GM12878 (cell line): ENCODE results near the gene ARID5B. TPM values are rescaled to one million over a fixed set of nuclear protein-coding genes. Genes with fewer than 3 reads are reported as not detected.

Source experiments
- ATAC-seq: fragments of 200-7000 bp; cut with Tn5 transposase; 3 replicates; pipeline ENCODE4 v1.9.1; 2020; ENCODE audit warnings: mild to moderate bottlenecking, moderate library complexity
- BruUV-seq: library from RNA; stranded (reverse); fragments of 400-500 nt; replicated peaks from 2 replicates; lab custom pipeline; 2021; lab: Mats Ljungman, UMichigan
- CTCF ChIA-PET: fragments of 300-600 bp; sonication (Branson Sonifier 250); formaldehyde crosslinking; extraction: SDS; loops from one replicate; lab custom pipeline; 2021; ENCODE audit warnings: inconsistent platforms; lab: Yijun Ruan, JAX
- POLR2A ChIA-PET: fragments of 350-600 bp; formaldehyde crosslinking; extraction: SDS; loops from one replicate; lab custom pipeline; 2021; ENCODE audit warnings: inconsistent platforms; lab: Charles Lee
- RAD21 ChIA-PET: fragments of 300-600 bp; sonication (Branson Sonifier 250); formaldehyde crosslinking; loops from one replicate; lab custom pipeline; 2023; ENCODE audit warnings: antibody characterized with exemption; ENCODE audit not compliant: unreplicated experiment; lab: Charles Lee
- SMC1A ChIA-PET: fragments of 300-600 bp; sonication (Branson Sonifier 250); formaldehyde crosslinking; loops from one replicate; lab custom pipeline; 2023; ENCODE audit not compliant: unreplicated experiment, uncharacterized antibody; lab: Charles Lee
- DNase-seq: peaks from one replicate; pipeline ENCODE4 v3.0.0-alpha.2; 2011; ENCODE audit warnings: low read depth, low spot score
- FAIRE-seq: peaks from 3 replicates; lab custom pipeline; 2011; peaks lifted over from hg19 to GRCh38; lab: Jason Lieb, UNC
- H2AFZ ChIP-seq: 2 replicates; pipeline ENCODE4 v1.6.0; 2011; ENCODE audit warnings: low read depth, low read length, control low read depth; ENCODE audit not compliant: control insufficient read depth
- H3K27ac ChIP-seq: 2 replicates; pipeline ENCODE4 v1.5.1; 2011; ENCODE audit warnings: control low read depth; ENCODE audit not compliant: control insufficient read depth, insufficient read depth
- H3K27me3 ChIP-seq, 2 experiments: replicated peaks in 1 of 2; 2 replicates each; pipeline versions ENCODE4 v1.6.0 to v1.6.1; 2011; ENCODE audit warnings: low read length in 1 of 2; ENCODE audit not compliant: control insufficient read depth in 2 of 2, insufficient read depth in 2 of 2
- H3K36me3 ChIP-seq, 2 experiments: 2 replicates each; pipeline ENCODE4 v1.5.1; 2011; ENCODE audit warnings: low read length in 1 of 2; ENCODE audit not compliant: control insufficient read depth in 2 of 2, insufficient read depth in 2 of 2
- H3K4me1 ChIP-seq: 2 replicates; pipeline ENCODE4 v1.6.1; 2011; ENCODE audit warnings: mild to moderate bottlenecking, low read length, moderate library complexity, mixed read lengths; ENCODE audit not compliant: control insufficient read depth, insufficient read depth
- H3K4me2 ChIP-seq: 2 replicates; pipeline ENCODE4 v1.6.0; 2011; ENCODE audit warnings: control low read depth; ENCODE audit not compliant: control insufficient read depth, insufficient read depth
- H3K4me3 ChIP-seq: fragments of 200-600 bp; sonication (generic); 2 replicates; pipeline ENCODE4 v1.5.1; 2016
- H3K79me2 ChIP-seq: 2 replicates; pipeline ENCODE4 v1.6.0; 2011; ENCODE audit warnings: low read length; ENCODE audit not compliant: control insufficient read depth, insufficient read depth
- H3K9ac ChIP-seq: 2 replicates; pipeline ENCODE4 v1.8.0; 2011; ENCODE audit warnings: low read length, control low read depth, mixed read lengths; ENCODE audit not compliant: control insufficient read depth, insufficient read depth
- H3K9me3 ChIP-seq: replicated peaks from 3 replicates; pipeline ENCODE4 v1.5.1; 2011; ENCODE audit warnings: mild to moderate bottlenecking, low read length; ENCODE audit not compliant: control insufficient read depth, insufficient read depth
- H4K20me1 ChIP-seq: 2 replicates; pipeline ENCODE4 v1.6.0; 2011; ENCODE audit not compliant: control insufficient read depth, insufficient read depth
- CUX1 ChIP-seq: IDR thresholded peaks from 2 replicates; pipeline ENCODE4 v1.6.1; 2012; ENCODE audit warnings: improper control_type of control experiment, low read depth, low read length; ENCODE audit not compliant: insufficient replicate concordance
- EED ChIP-seq: sonication (generic); IDR thresholded peaks from 2 replicates; pipeline ENCODE4 v1.6.1; 2016; ENCODE audit warnings: antibody characterized with exemption, low read depth
- GATAD2B ChIP-seq: fragments of 450-650 bp; conservative IDR thresholded peaks from 2 replicates; pipeline ENCODE4 v1.6.1; 2017; ENCODE audit warnings: low read depth, mild to moderate bottlenecking, moderate library complexity
- NFYA ChIP-seq: IDR thresholded peaks from 2 replicates; pipeline ENCODE4 v1.6.1; 2011; ENCODE audit warnings: low read depth, mild to moderate bottlenecking, low read length, improper control_type of control experiment, borderline replicate concordance
- POLR2AphosphoS5 ChIP-seq: IDR thresholded peaks from 2 replicates; pipeline ENCODE4 v1.6.1; 2011; ENCODE audit warnings: mild to moderate bottlenecking, low read length, inconsistent platforms
- SIX5 ChIP-seq: IDR thresholded peaks from 2 replicates; pipeline ENCODE4 v1.6.1; 2011; ENCODE audit warnings: mild to moderate bottlenecking, low read depth, low read length, moderate library complexity; ENCODE audit not compliant: severe bottlenecking
- TARDBP ChIP-seq: IDR thresholded peaks from 2 replicates; pipeline ENCODE4 v1.6.1; 2016; ENCODE audit warnings: borderline replicate concordance
- TCF7 ChIP-seq: IDR thresholded peaks from 2 replicates; pipeline ENCODE4 v1.6.1; 2014; ENCODE audit warnings: antibody characterized with exemption, borderline replicate concordance
- YY1 ChIP-seq: IDR thresholded peaks from 2 replicates; pipeline ENCODE4 v1.6.1; 2011; ENCODE audit warnings: low read depth, mild to moderate bottlenecking, low read length
- ZBTB33 ChIP-seq: fragments of 450-650 bp; IDR thresholded peaks from 2 replicates; pipeline ENCODE4 v1.6.1; 2017; ENCODE audit warnings: mild to moderate bottlenecking
- WGBS: methylation state at CpG from one replicate; pipeline ENCODE4 v1.1.6; 2016; ENCODE audit warnings: low lambda C conversion rate; ENCODE audit not compliant: insufficient replicate concordance, insufficient coverage; ENCODE audit errors: missing lambda C conversion rate; 5-methylcytosine and 5-hydroxymethylcytosine counted together
- in situ Hi-C: fragments of 300-500 bp; cut with MboI; formaldehyde crosslinking; loops from 9 replicates; pipeline ENCODE4 v1.14.3; 2018; ENCODE audit warnings: mixed read lengths
- intact Hi-C: fragments of 100-400 bp; cut with micrococcal nuclease; formaldehyde crosslinking; loops from one replicate; pipeline ENCODE4 v1.14.2; 2022; ENCODE audit not compliant: unreplicated experiment
- polyA plus RNA-seq, 11 experiments: library from polyadenylated mRNA; depleted of rRNA in 4 of 11; unstranded in 6 of 11; stranded (reverse) in 5 of 11; fragments of >200 nt; fragmentation: Nextera tagmentation in 4 of 11; fragmentation: Illumina TruSeq in 1 of 11; extraction: Ambion mirVana in 4 of 11; extraction: Trizol in 1 of 11; gene quantifications; 1 replicate in 1 of 11; 2 replicates in 10 of 11; pipeline versions ENCODE4 v1.2.1 to v1.2.3, GENCODE V29; 2011 to 2016; ENCODE audit warnings: inconsistent platforms in 2 of 11, missing spikeins in 2 of 11, low read depth in 1 of 11
- total RNA-seq, 4 experiments: library from RNA; depleted of rRNA in 3 of 4; stranded (reverse); fragments of >200 nt in 3 of 4; fragmentation: Illumina TruSeq in 1 of 4; extraction: Trizol in 1 of 4; gene quantifications; 2 replicates each; pipeline versions ENCODE4 v1.2.1 to v1.2.3, GENCODE V29; 2013 to 2021

Gene ARID5B
- total and polyA plus RNA-seq, 10 of the 15 experiments (the other 5 are each of a cell fraction or from before 2014, with no cell fraction given) = 2.7 to 8.5 (median 6.1) TPM

GRCh38 chr10:61899997-61900828, 1.3 kb upstream of the ARID5B start (continued):
- TF ChIP-seq SIX5 = no peak
- no peak for TF ChIP-seq GATAD2B
- TF ChIP-seq YY1 = 0 out of 2 replicates have a peak, but pooled peaks have one; percentile 38
- no peak for TF ChIP-seq TARDBP
- no peak for TF ChIP-seq TCF7
- no peak for TF ChIP-seq ZBTB33
- TF ChIP-seq NFYA = no peak

DNA sequence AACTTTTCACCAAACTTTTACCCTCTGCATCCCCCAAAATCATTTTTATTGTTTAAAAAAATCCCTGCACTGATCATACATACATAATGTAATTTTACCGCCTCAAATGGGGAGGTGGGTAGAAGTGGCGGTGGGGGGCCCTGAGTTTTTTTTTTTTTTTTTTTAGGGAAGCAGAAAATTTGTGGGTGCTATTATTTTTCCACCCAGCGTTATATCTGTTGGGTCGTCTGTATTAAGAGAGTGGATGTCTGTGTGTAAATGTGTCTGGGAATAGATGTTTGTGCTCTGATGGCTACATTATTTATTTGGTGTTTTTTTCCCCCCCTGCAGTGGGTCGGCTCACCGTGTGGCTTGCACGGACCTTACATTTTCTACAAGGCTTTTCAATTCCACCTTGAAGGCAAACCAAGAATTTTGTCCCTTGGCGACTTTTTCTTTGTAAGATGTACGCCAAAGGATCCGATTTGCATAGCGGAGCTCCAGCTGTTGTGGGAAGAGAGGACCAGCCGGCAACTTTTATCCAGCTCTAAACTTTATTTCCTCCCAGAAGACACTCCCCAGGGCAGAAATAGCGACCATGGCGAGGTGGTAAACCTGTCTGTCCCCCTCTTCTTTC, 438 bp downstream of the ARID5B start:
- H2AFZ ChIP-seq = no peak overlapping the region; the same call in none of the 2 replicates
- H3K4me2 ChIP-seq = peak overlapping the region; percentile 36
- RAD21 ChIA-PET = interaction anchor here (0.6 to 7.0 kb wide), 14 partner anchors 39 to 1305 kb away, joined by 3 to 68 read pairs (median 3); no protein-coding TSS in a partner anchor
- in situ Hi-C loops (loop anchor here (5.0 kb wide), 2 partner anchors 40 to 145 kb away; no protein-coding TSS in a partner anchor), intact Hi-C loops (loop anchor here (1.0 to 2.0 kb wide), 2 partner anchors 87 to 341 kb away; no protein-coding TSS in a partner anchor)
- peak overlapping the region; percentile 96 for H3K9ac ChIP-seq
- CTCF ChIA-PET = interaction anchor here (0.6 to 3.2 kb wide), 15 partner anchors 37 to 761 kb away, joined by 3 to 26 read pairs (median 5); no protein-coding TSS in a partner anchor
- no peaks in the 10 kb centered on the region for H3K27me3 ChIP-seq
- DNase-seq (no peak), ATAC-seq (no peak), FAIRE-seq (no peak)
- H3K4me1 ChIP-seq = peaks cover 34% of the 10 kb centered on the region
- peak overlapping the region; percentile 96 for H3K27ac ChIP-seq
- SMC1A ChIA-PET = interaction anchor here (0.6 to 5.4 kb wide), 25 partner anchors 28 to 757 kb away, joined by 3 to 42 read pairs (median 4); no protein-coding TSS in a partner anchor
- H4K20me1 ChIP-seq = no peaks in the 10 kb centered on the region
- TSS peak; percentile 72 for BruUV-seq
- H3K36me3 ChIP-seq = no peaks in the 10 kb centered on the region
- POLR2A ChIA-PET = interaction anchor here (0.6 to 1.7 kb wide), 8 partner anchors 43 to 148 kb away, joined by 3 to 5 read pairs (median 4); no protein-coding TSS in a partner anchor
- H3K4me3 ChIP-seq = peak overlapping the region; percentile 85
- peaks cover 62% of the 10 kb centered on the region for H3K79me2 ChIP-seq
- 3% methylated on average over 14 of the region's 14 CpGs for WGBS
- no peaks in the 10 kb centered on the region; the same call in 2 of the 3 replicates for H3K9me3 ChIP-seq
- TF ChIP-seq EED (no peak), POLR2AphosphoS5 (0 out of 2 replicates have a peak, but pooled peaks have one; percentile 28), ZBTB33 (no peak), CUX1 (peak; percentile 44)
